HEK293T (cell line): ENCODE data around the gene TMEM134.
"Not testable (repeated sequence)": the region's sequence is repeated elsewhere in the genome, so short reads cannot be mapped to it uniquely, and the experiment has no call there.

Experiments used
- CTCF ChIA-PET: fragments of 350-600 bp; formaldehyde crosslinking; extraction: SDS; loops from one replicate; lab custom pipeline; 2021; ENCODE audit warnings: antibody characterized with exemption, inconsistent platforms; lab: Yijun Ruan, JAX
- POLR2A ChIA-PET: fragments of 350-600 bp; formaldehyde crosslinking; extraction: SDS; loops from one replicate; lab custom pipeline; 2020; ENCODE audit warnings: antibody characterized with exemption, inconsistent platforms; lab: Yijun Ruan, JAX
- DNase-seq: peaks from one replicate; pipeline ENCODE4 v3.0.0; 2012; ENCODE audit warnings: mixed read lengths; ENCODE audit errors: extremely low spot score
- ARNT ChIP-seq: fragments of 450-650 bp; IDR thresholded peaks from 2 replicates; pipeline ENCODE4 v1.6.1; 2017; ENCODE audit warnings: mild to moderate bottlenecking
- BHLHE40 ChIP-seq: fragments of 450-650 bp; IDR thresholded peaks from 2 replicates; pipeline ENCODE4 v1.6.1; 2016; ENCODE audit warnings: mild to moderate bottlenecking, moderate library complexity, borderline replicate concordance
- CTBP1 ChIP-seq: fragments of 450-650 bp; IDR thresholded peaks from 2 replicates; pipeline ENCODE4 v1.6.1; 2016; ENCODE audit warnings: borderline replicate concordance
- ELF4 ChIP-seq: fragments of 450-650 bp; IDR thresholded peaks from 2 replicates; pipeline ENCODE4 v1.6.1; 2017; ENCODE audit warnings: antibody characterized with exemption
- FOXA1 ChIP-seq: fragments of 450-650 bp; IDR thresholded peaks from 2 replicates; pipeline ENCODE4 v1.6.1; 2016; ENCODE audit warnings: mild to moderate bottlenecking
- FOXK2 ChIP-seq: fragments of 450-650 bp; IDR thresholded peaks from 2 replicates; pipeline ENCODE4 v1.6.1; 2016; ENCODE audit warnings: mild to moderate bottlenecking
- FOXM1 ChIP-seq: fragments of 450-650 bp; IDR thresholded peaks from 2 replicates; pipeline ENCODE4 v1.6.1; 2017; ENCODE audit warnings: mild to moderate bottlenecking, borderline replicate concordance
- HDGF ChIP-seq: fragments of 450-650 bp; IDR thresholded peaks from 2 replicates; pipeline ENCODE4 v1.6.1; 2017; ENCODE audit warnings: antibody characterized with exemption, borderline replicate concordance
- L3MBTL2 ChIP-seq: fragments of 450-650 bp; conservative IDR thresholded peaks from 2 replicates; pipeline ENCODE4 v1.6.1; 2016; ENCODE audit warnings: mild to moderate bottlenecking
- LEF1 ChIP-seq: fragments of 450-650 bp; IDR thresholded peaks from 2 replicates; pipeline ENCODE4 v1.6.1; 2017; ENCODE audit warnings: mild to moderate bottlenecking, borderline replicate concordance
- NFRKB ChIP-seq: fragments of 450-650 bp; IDR thresholded peaks from 2 replicates; pipeline ENCODE4 v1.6.1; 2016; ENCODE audit warnings: mild to moderate bottlenecking, moderate library complexity
- SP1 ChIP-seq: fragments of 450-650 bp; IDR thresholded peaks from 2 replicates; pipeline ENCODE4 v1.6.1; 2017
- SUZ12 ChIP-seq: fragments of 450-650 bp; IDR thresholded peaks from 2 replicates; pipeline ENCODE4 v1.6.1; 2016; ENCODE audit warnings: mild to moderate bottlenecking
- ZNF384 ChIP-seq: fragments of 450-650 bp; IDR thresholded peaks from 2 replicates; pipeline ENCODE4 v1.6.1; 2016

Gene TMEM134

DNA sequence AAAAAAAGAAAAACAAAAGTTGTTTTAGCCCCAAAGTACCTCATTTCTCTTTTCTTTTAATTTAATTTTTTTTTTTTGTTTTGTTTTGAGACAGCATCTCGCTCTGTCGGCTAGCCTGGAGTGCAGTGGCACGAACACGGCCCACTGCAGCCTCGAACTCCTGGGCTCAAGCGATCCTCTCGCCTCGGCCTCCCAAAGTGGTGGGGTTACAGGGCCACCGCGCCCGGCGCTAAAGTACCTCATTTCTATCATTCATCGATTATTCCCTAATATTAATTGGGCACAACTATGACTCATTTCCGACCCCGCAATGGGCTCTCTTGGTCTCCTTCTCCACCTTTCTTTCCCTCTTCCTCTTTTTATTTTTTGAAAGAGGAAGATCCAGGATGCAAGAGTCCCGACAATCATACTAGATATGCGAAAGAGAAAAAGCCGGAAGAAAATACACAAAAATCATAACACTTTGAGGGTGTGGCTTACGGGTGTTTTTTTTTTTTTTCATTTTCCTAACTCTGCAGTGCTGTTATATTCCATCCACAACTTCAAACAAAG is 13.3 kb upstream of the TMEM134 start:
- no peak for DNase-seq
- TF ChIP-seq NFRKB: no peak
- peak; percentile 87 for TF ChIP-seq ZNF384
- ChIA-PET CTCF (interaction anchor here (0.6 to 0.7 kb wide), 2 partner anchors 13 to 90 kb away, joined by 3 to 4 read pairs; no protein-coding TSS in a partner anchor), POLR2A (interaction anchor here (0.6 to 1.6 kb wide), 16 partner anchors 9 to 128 kb away, joined by 3 to 10 read pairs (median 4); partner anchors contain the start of genes PPP1CA, RAD9A and TMEM134)

DNA sequence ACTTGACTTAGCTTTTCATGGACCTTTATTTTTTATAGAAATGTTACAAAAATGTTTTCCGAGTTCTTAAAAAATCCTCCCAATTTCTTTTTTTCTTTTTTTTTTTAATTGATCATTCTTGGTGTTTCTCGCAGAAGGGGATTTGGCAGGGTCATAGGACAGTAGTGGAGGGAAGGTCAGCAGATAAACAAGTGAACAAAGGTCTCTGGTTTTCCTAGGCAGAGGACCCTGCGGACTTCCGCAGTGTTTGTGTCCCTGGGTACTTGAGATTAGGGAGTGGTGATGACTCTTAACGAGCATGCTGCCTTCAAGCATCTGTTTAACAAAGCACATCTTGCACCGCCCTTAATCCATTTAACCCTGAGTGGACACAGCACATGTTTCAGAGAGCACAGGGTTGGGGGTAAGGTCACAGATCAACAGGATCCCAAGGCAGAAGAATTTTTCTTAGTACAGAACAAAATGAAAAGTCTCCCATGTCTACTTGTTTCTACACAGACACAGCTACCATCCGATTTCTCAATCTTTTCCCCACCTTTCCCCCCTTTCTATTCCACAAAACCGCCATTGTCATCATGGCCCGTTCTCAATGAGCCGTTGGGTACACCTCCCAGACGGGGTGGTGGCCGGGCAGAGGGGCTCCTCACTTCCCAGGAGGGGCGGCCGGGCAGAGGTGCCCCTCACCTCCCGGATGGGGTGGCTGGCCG is 8.4 kb upstream of the TMEM134 start:
- DNase-seq, POLR2A ChIA-PET: not testable (repeated sequence)
- CTCF ChIA-PET: interaction anchor here (0.7 kb wide), 1 partner anchor 9 kb away, joined by 9 read pairs; no protein-coding TSS in a partner anchor

DNA sequence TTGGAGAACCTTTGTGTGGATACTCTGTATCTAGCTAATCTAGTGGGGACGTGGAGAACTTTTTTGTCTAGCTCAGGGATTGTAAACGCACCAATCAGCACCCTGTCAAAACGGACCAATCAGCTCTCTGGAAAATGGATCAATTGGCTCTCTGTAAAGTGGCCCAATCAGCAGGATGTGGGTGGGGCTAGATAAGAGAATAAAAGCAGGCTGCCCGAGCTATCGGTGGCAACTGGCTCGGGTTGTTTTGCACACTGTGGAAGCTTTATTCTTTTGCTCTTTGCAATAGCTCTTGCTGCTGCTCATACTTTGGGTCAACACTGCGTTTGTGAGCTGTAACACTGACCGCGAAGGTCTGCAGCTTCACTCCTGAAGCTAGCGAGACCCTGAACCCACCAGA is 7.6 kb upstream of the TMEM134 start:
- DNase-seq, CTCF ChIA-PET, POLR2A ChIA-PET: not testable (repeated sequence)

DNA sequence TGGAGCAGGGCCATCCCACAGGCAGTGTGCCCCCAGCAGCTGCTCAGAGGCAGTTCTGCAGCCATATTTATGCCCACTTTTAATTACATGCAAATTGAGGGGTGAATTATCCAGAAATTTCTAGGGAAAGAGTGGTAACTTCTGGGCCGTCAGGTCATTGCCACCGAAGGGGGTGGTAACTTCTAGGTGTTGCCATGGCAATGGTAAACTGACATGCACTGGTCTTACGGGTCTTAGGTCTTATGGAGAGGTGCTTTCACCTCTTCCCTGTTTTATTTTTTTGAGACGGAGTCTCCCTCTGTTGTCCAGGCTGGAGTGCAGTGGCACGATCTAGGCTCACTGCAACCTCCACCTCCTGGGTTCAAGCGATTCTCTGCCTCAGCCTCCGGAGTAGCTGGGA is 3.8 kb upstream of the TMEM134 start:
- DNase-seq: no peak
- ChIA-PET CTCF (no interaction called here), POLR2A (interaction anchor here (0.8 kb wide), 1 partner anchor 10 kb away, joined by 3 read pairs; the partner anchor contains the start of gene AIP)
- no peak for TF ChIP-seq L3MBTL2

DNA sequence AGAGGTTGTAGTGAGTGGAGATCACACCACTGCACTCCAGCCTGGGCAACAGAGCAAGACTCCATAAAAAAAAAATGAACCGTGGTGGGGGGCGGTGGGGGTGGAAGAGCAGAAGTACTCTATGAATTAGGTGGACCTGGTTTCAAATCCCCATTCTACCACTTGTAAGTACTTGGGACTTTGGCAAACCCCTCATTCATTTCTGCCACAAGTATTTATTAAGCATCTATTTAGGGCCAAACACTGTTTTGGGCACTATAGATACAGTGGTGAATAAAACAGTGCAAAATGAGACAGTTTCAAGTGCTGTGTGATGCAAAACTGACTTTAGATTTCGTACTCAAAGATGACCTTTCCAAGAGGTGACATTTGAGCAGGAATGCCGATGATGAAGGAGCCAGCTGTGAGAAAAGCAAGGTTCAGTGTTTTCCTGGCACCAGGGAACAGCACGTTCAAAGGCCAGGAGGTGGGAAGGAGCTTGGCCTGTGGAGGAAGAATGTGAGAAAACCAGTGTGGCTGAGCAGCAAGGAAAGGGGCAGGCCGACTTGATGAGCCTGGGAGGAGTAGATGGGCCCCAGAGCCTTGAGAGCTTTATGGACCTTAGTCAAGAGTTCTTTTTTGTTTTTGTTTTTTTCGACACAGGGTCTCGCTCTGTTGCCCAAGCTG is 1.4 kb upstream of the TMEM134 start:
- ChIA-PET CTCF (no interaction called here), POLR2A (interaction anchor here (0.6 to 3.5 kb wide), 4 partner anchors 11 to 69 kb away, joined by 3 to 34 read pairs (median 9); partner anchors contain the start of genes PPP1CA and PTPRCAP)
- no peak for TF ChIP-seq NFRKB
- TF ChIP-seq FOXA1: no peak
- no peak for TF ChIP-seq SP1
- no peak for TF ChIP-seq ELF4
- no peak for TF ChIP-seq FOXK2
- no peak for TF ChIP-seq BHLHE40
- DNase-seq: no peak

DNA sequence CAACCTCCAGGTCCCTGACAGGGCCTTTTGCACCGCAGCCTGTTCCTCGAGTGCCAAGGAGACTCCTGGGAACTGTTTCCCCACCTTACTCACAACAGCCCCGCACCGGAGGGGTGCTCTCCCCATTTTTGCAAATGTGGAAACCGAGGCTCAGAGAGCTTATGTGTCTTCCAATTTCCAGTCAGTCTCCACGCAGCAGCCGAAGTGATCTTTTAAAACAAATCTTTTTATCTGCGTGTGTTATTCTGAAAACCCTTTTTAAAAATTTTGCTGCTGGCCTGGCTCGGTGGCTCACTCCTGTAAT is 409 bp upstream of the TMEM134 start:
- no peak for DNase-seq
- CTCF ChIA-PET: no interaction called here
- TF ChIP-seq LEF1 (no peak), ELF4 (no peak; the same call in 1 of the 2 replicates), FOXA1 (no peak), HDGF (no peak), BHLHE40 (no peak)
- POLR2A ChIA-PET: interaction anchor here (0.6 to 3.5 kb wide), 7 partner anchors 13 to 77 kb away, joined by 3 to 34 read pairs (median 12); partner anchors contain the start of genes AIP, PPP1CA, PTPRCAP and RAD9A

DNA sequence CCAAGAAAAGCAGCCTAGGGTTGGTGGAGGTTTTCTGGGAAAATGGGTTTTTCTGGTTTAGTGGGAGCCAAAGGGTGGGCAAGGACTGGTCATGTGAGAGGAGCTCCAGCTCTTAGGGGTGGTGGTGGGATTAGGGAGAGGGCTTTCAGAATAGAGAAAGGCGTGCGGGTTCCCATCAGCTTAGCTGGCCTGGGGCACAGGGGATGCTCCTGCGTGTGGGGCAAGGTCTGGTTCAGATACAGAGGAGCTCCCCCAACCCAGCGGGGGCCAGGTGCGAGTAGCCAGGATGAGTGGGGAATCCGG is 644 bp downstream of the TMEM134 start:
- no peak for TF ChIP-seq ARNT
- CTCF ChIA-PET: interaction anchor here (0.6 to 1.3 kb wide), 3 partner anchors 10 to 296 kb away, joined by 3 to 9 read pairs (median 5); no protein-coding TSS in a partner anchor
- no peak for DNase-seq
- POLR2A ChIA-PET: interaction anchor here (0.9 to 3.5 kb wide), 15 partner anchors 12 to 83 kb away, joined by 3 to 34 read pairs (median 5); partner anchors contain the start of genes AIP, CABP4, PITPNM1 and PPP1CA

DNA sequence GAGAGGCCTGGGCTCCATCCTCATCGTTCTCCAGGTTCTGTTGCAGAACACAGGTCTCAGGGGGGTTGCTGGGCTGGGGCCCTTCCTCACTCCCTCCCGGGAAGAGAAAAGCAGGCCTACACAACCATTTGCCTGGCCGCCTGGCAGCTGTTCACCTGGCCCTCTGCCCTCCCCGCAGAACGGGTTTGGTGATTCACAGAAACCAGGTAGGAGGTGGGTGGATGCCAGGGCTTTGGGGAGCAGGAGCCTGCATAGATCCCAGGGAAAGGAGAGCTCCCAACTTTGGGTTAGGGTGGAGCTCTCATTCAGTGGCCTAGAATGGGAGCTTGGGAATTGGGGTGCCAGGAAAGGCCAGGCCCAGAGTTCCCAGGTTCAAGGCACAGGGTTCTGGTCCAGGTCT is 995 bp downstream of the TMEM134 start:
- CTCF ChIA-PET: interaction anchor here (0.6 to 1.3 kb wide), 2 partner anchors 61 to 296 kb away, joined by 3 to 5 read pairs; no protein-coding TSS in a partner anchor
- POLR2A ChIA-PET: interaction anchor here (0.9 to 3.5 kb wide), 17 partner anchors 12 to 82 kb away, joined by 3 to 34 read pairs (median 4); partner anchors contain the start of genes AIP, CABP4, PITPNM1 and PPP1CA
- no peak for DNase-seq
- no peak for TF ChIP-seq ZNF384
- no peak for TF ChIP-seq L3MBTL2
- no peak for TF ChIP-seq NFRKB
- no peak for TF ChIP-seq FOXK2
- no peak for TF ChIP-seq CTBP1
- no peak for TF ChIP-seq BHLHE40
- no peak for TF ChIP-seq SUZ12
- no peak for TF ChIP-seq ELF4
- no peak for TF ChIP-seq FOXA1
- no peak for TF ChIP-seq HDGF
- TF ChIP-seq FOXM1: no peak
- TF ChIP-seq LEF1: no peak
